Activated CD4-positive, alpha-beta T cell treated with anti-CD3 and anti-CD28 coated beads, Interleukin-2, amount 10 ng/mL, durations not matched to agents 24 days and 14 days (primary cell): ENCODE measurements around the gene HS3ST4. TPM values are rescaled to one million over a fixed set of nuclear protein-coding genes. Genes with fewer than 3 reads are reported as not detected.

Experiments used
- DNase-seq: peaks from one replicate; pipeline ENCODE4 v3.0.0; 2022
- H3K27ac Mint-ChIP-seq: one replicate; pipeline ENCODE4 v1.8.0; 2022; ENCODE audit warnings: mild to moderate bottlenecking, mixed read lengths
- H3K27me3 Mint-ChIP-seq: one replicate; pipeline ENCODE4 v1.8.0; 2022; ENCODE audit warnings: mixed read lengths
- H3K36me3 Mint-ChIP-seq: one replicate; pipeline ENCODE4 v1.8.0; 2022; ENCODE audit warnings: low read depth, mild to moderate bottlenecking, mixed read lengths
- H3K4me1 Mint-ChIP-seq: one replicate; pipeline ENCODE4 v1.8.0; 2021; ENCODE audit warnings: mixed read lengths
- H3K4me3 Mint-ChIP-seq: one replicate; pipeline ENCODE4 v1.8.0; 2022; ENCODE audit warnings: mild to moderate bottlenecking, moderate library complexity, mixed read lengths
- H3K9me3 Mint-ChIP-seq: one replicate; pipeline ENCODE4 v1.8.0; 2021; ENCODE audit warnings: mixed read lengths
- intact Hi-C: fragments of 100-400 bp; cut with micrococcal nuclease; formaldehyde crosslinking; loops from one replicate; pipeline ENCODE4 v1.15.1; 2023
- total RNA-seq: library from RNA; stranded (reverse); gene quantifications from 2 replicates; pipeline ENCODE4 v1.2.3, GENCODE V29; 2022

Gene HS3ST4
- total RNA-seq, 1 donor from 2014 or later, result not detected

GRCh38 chr16:26158142-26158759, 466.5 kb downstream of the HS3ST4 start:
- DNase-seq, result no peak
- no peak overlapping the region for H3K4me3 Mint-ChIP-seq
- H3K36me3 Mint-ChIP-seq, result no peaks in the 10 kb centered on the region
- H3K4me1 Mint-ChIP-seq, result no peaks in the 10 kb centered on the region
- H3K27ac Mint-ChIP-seq, result no peak overlapping the region
- H3K27me3 Mint-ChIP-seq, result no peaks in the 10 kb centered on the region
- intact Hi-C loops, result no loop called here
- H3K9me3 Mint-ChIP-seq, result no peaks in the 10 kb centered on the region

- Mint-ChIP-seq H3K36me3 (no peaks in the 10 kb centered on the region), H3K4me3 (no peak overlapping the region), H3K9me3 (no peaks in the 10 kb centered on the region), H3K27me3 (no peaks in the 10 kb centered on the region), H3K27ac (no peak overlapping the region), H3K4me1 (no peaks in the 10 kb centered on the region)
- intact Hi-C loops, result no loop called here
- DNase-seq, result no peak
These were observed 469.9 kb downstream of the HS3ST4 start for GRCh38 chr16:26161461-26162180.

DNA sequence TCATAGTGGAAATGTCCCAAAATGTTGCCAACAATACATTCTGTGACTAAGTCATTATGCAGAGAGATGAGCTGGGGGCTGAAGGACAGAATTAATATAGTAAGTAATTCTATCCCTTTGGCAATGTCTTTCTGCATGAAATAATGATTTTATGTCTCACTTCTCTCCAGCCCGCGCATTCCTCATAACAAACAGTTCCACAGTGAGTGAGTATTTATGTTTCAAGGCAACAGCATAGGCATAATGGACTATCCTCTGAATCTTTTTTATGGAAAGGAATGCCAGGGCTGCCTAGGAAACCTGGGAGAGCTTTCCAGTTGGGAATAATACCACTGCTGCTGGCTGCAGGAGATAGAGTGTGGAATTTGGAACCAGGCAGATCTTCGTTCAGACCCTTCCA, 477.7 kb downstream of the HS3ST4 start:
- intact Hi-C loops, result no loop called here
- Mint-ChIP-seq H3K27ac (no peak overlapping the region), H3K36me3 (no peaks in the 10 kb centered on the region), H3K4me1 (no peaks in the 10 kb centered on the region), H3K9me3 (peaks cover 4% of the 10 kb centered on the region), H3K27me3 (peaks cover 2% of the 10 kb centered on the region), H3K4me3 (no peak overlapping the region)
- DNase-seq, result no peak

- no peak for DNase-seq
- intact Hi-C loops, result no loop called here
- peaks cover 3% of the 10 kb centered on the region for H3K4me1 Mint-ChIP-seq
- H3K36me3 Mint-ChIP-seq, result no peaks in the 10 kb centered on the region
- no peak overlapping the region for H3K4me3 Mint-ChIP-seq
- H3K9me3 Mint-ChIP-seq, result no peaks in the 10 kb centered on the region
- H3K27ac Mint-ChIP-seq, result no peak overlapping the region
- H3K27me3 Mint-ChIP-seq, result peaks cover 6% of the 10 kb centered on the region
These were observed 484.2 kb downstream of the HS3ST4 start for GRCh38 chr16:26175944-26176343.

- Mint-ChIP-seq H3K4me3 (no peak overlapping the region), H3K36me3 (no peaks in the 10 kb centered on the region), H3K27ac (no peak overlapping the region), H3K4me1 (peaks cover 3% of the 10 kb centered on the region), H3K9me3 (no peaks in the 10 kb centered on the region), H3K27me3 (peaks cover 4% of the 10 kb centered on the region)
- no peak for DNase-seq
- intact Hi-C loops, result no loop called here
These were observed 485.7 kb downstream of the HS3ST4 start for GRCh38 chr16:26177438-26177837.

DNA sequence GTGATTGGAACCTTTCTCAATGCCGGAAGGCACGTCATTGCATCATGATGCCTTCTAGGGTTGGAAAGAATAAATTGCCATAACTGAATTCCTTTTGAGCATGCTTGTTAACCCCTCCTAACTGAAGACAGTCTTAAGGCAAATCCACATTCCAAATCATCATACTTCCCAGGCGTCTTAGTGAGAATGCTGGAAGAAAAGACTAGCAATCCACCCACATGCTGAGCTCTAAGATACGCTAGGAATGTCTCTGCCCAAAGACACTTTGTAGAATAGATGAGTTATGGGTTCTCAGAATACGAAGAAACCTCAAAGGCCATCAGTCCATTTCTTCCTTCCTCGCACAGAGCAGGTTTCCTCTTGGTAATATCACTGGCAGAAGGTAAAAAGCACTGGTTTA, 486.5 kb downstream of the HS3ST4 start:
- Mint-ChIP-seq H3K4me1 (peaks cover 3% of the 10 kb centered on the region), H3K27ac (no peak overlapping the region), H3K9me3 (no peaks in the 10 kb centered on the region), H3K36me3 (no peaks in the 10 kb centered on the region), H3K27me3 (peaks cover 4% of the 10 kb centered on the region), H3K4me3 (no peak overlapping the region)
- intact Hi-C loops, result no loop called here
- no peak for DNase-seq

- H3K9me3 Mint-ChIP-seq, result no peaks in the 10 kb centered on the region
- H3K4me3 Mint-ChIP-seq, result no peak overlapping the region
- H3K4me1 Mint-ChIP-seq, result no peaks in the 10 kb centered on the region
- no peak for DNase-seq
- no peak overlapping the region for H3K27ac Mint-ChIP-seq
- intact Hi-C loops, result no loop called here
- H3K36me3 Mint-ChIP-seq, result no peaks in the 10 kb centered on the region
- H3K27me3 Mint-ChIP-seq, result no peaks in the 10 kb centered on the region
These were observed 494.4 kb downstream of the HS3ST4 start for GRCh38 chr16:26186091-26186615.
